ENCODE measurements around the gene ENAH.

DNA sequence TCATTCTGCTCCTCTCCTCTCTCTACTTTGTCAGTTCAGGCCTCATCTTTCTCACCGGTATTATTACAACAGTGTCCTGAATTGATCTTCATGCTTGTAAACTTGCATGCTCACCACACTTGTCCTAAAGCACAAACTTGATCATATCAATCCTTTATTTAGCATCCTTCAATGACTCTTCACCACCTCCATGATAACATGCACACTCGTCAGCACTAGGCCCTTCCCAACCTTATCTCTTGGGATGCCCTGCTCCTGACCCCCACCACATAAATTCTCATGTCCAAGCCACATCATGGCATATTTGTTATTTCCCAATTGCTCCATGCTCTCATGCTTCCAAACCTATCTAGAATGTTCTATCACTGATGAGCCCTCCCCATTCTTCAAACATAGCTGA, 103.1 kb downstream of the ENAH start:
- TF ChIP-seq, protein P1, sequence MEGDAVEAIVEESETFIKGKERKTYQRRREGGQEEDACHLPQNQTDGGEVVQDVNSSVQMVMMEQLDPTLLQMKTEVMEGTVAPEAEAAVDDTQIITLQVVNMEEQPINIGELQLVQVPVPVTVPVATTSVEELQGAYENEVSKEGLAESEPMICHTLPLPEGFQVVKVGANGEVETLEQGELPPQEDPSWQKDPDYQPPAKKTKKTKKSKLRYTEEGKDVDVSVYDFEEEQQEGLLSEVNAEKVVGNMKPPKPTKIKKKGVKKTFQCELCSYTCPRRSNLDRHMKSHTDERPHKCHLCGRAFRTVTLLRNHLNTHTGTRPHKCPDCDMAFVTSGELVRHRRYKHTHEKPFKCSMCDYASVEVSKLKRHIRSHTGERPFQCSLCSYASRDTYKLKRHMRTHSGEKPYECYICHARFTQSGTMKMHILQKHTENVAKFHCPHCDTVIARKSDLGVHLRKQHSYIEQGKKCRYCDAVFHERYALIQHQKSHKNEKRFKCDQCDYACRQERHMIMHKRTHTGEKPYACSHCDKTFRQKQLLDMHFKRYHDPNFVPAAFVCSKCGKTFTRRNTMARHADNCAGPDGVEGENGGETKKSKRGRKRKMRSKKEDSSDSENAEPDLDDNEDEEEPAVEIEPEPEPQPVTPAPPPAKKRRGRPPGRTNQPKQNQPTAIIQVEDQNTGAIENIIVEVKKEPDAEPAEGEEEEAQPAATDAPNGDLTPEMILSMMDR (conservative IDR thresholded peaks at IDR 0.05; ENCODE audit: low read length), result no peak
- TF ChIP-seq EZH2phosphoT487 (IDR thresholded peaks at IDR 0.05; ENCODE audit: borderline replicate concordance), result no peak
